Hepatocyte (in vitro differentiated cells): ENCODE data around the gene GINM1.

Experiments used
- CTCF ChIP-seq: fragments of 200-600 bp; sonication (generic); IDR thresholded peaks from 2 replicates; pipeline ENCODE4 v1.5.1; 2016; ENCODE audit warnings: antibody characterized with exemption, mild to moderate bottlenecking; ENCODE audit not compliant: poor library complexity
- EZH2phosphoT487 ChIP-seq: fragments of 200-600 bp; sonication (generic); IDR thresholded peaks from one replicate; pipeline ENCODE4 v1.6.1; 2018; ENCODE audit warnings: antibody characterized with exemption, mild to moderate bottlenecking, low read depth, moderate library complexity; ENCODE audit not compliant: unreplicated experiment, severe bottlenecking

- TF ChIP-seq CTCF: no peak
- TF ChIP-seq EZH2phosphoT487: no peak
These were observed 8.1 kb upstream of the GINM1 start for GRCh38 chr6:149558029-149558428.
